ENCODE measurements around the gene CBX8. TPM values are rescaled to one million over a fixed set of nuclear protein-coding genes. Genes with fewer than 3 reads are reported as not detected.

CBX8 gene
- total RNA-seq, 1 donor from 2014 or later: 1.1 TPM

GRCh38 chr17:79836510-79836971 lies 39.7 kb upstream of the CBX8 start:
- Histone ChIP-seq H3K27ac (no peak overlapping the region), H3K36me3 (peaks cover 20 to 21% of the 10 kb centered on the region in 2 donors), H3K4me1 (peaks cover 13 to 46% of the 10 kb centered on the region in 2 donors), H3K27me3 (peaks cover 11% of the 10 kb centered on the region), H3K9me3 (no peaks in the 10 kb centered on the region), H3K4me3 (peak overlapping the region; percentile 74 to 91)
- intact Hi-C loops (cut with DNase I): loop anchor here (5.0 kb wide), 1 partner anchor 266 kb away; the partner anchor contains the start of gene GAA
- DNase-seq (ENCODE audit: low spot score in 2 of 2): no peak
- TF ChIP-seq, protein P1, sequence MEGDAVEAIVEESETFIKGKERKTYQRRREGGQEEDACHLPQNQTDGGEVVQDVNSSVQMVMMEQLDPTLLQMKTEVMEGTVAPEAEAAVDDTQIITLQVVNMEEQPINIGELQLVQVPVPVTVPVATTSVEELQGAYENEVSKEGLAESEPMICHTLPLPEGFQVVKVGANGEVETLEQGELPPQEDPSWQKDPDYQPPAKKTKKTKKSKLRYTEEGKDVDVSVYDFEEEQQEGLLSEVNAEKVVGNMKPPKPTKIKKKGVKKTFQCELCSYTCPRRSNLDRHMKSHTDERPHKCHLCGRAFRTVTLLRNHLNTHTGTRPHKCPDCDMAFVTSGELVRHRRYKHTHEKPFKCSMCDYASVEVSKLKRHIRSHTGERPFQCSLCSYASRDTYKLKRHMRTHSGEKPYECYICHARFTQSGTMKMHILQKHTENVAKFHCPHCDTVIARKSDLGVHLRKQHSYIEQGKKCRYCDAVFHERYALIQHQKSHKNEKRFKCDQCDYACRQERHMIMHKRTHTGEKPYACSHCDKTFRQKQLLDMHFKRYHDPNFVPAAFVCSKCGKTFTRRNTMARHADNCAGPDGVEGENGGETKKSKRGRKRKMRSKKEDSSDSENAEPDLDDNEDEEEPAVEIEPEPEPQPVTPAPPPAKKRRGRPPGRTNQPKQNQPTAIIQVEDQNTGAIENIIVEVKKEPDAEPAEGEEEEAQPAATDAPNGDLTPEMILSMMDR (IDR thresholded peaks at IDR 0.05): no peak

- TF ChIP-seq, protein P1 (IDR thresholded peaks at IDR 0.05): no peak
- Histone ChIP-seq H3K4me3 (no peak overlapping the region), H3K27ac (no peak overlapping the region), H3K9me3 (no peaks in the 10 kb centered on the region), H3K36me3 (peaks cover 20 to 21% of the 10 kb centered on the region in 2 donors), H3K4me1 (peaks cover 17 to 49% of the 10 kb centered on the region in 2 donors), H3K27me3 (peaks cover 7% of the 10 kb centered on the region)
- DNase-seq (ENCODE audit: low spot score in 2 of 2): no peak
- intact Hi-C loops (cut with DNase I): loop anchor here (5.0 kb wide), 1 partner anchor 266 kb away; the partner anchor contains the start of gene GAA
Observed at GRCh38 chr17:79835953-79836509, 39.2 kb upstream of the CBX8 start.

GRCh38 chr17:79835470-79835899 lies 38.6 kb upstream of the CBX8 start:
- H3K4me3 ChIP-seq: no peak overlapping the region
- TF ChIP-seq, protein P1 (IDR thresholded peaks at IDR 0.05): no peak
- no peaks in the 10 kb centered on the region for H3K9me3 ChIP-seq
- peaks cover 20 to 21% of the 10 kb centered on the region in 2 donors for H3K36me3 ChIP-seq
- H3K27me3 ChIP-seq: peaks cover 2% of the 10 kb centered on the region
- H3K27ac ChIP-seq: no peak overlapping the region
- H3K4me1 ChIP-seq: peaks cover 17 to 45% of the 10 kb centered on the region in 2 donors
- intact Hi-C loops (cut with DNase I): loop anchor here (5.0 kb wide), 1 partner anchor 267 kb away; the partner anchor contains the start of gene GAA
- no peak for DNase-seq (ENCODE audit: low spot score in 2 of 2)

- intact Hi-C loops (cut with DNase I): loop anchor here (5.0 kb wide), 1 partner anchor 267 kb away; the partner anchor contains the start of gene GAA
- Histone ChIP-seq H3K4me3 (no peak overlapping the region), H3K4me1 (peaks cover 17 to 38% of the 10 kb centered on the region in 2 donors)
Observed at GRCh38 chr17:79834565-79835469, 37.9 kb upstream of the CBX8 start.

More at GRCh38 chr17:79834565-79835469, 37.9 kb upstream of the CBX8 start:
- DNase-seq (ENCODE audit: low spot score in 2 of 2): no peak
- no peaks in the 10 kb centered on the region for H3K27me3 ChIP-seq
- peaks cover 20 to 21% of the 10 kb centered on the region in 2 donors for H3K36me3 ChIP-seq
- TF ChIP-seq, protein P1 (IDR thresholded peaks at IDR 0.05): peak; percentile 11 to 50 (median 24)
- no peak overlapping the region for H3K27ac ChIP-seq
- H3K9me3 ChIP-seq: no peaks in the 10 kb centered on the region

All from ascending aorta (tissue), 2 donors.